Gastrocnemius medialis (tissue), 4 donors: ENCODE measurements around the gene TSEN2.

Experiments used
- CTCF ChIP-seq, 5 experiments: fragments of 450-650 bp in 3 of 5; fragments of 200-600 bp in 2 of 5; sonication (generic) in 2 of 5; IDR thresholded peaks in 4 of 5; conservative IDR thresholded peaks in 1 of 5; 1 replicate in 4 of 5; 2 replicates in 1 of 5; pipeline ENCODE4 v1.5.1; 2016 to 2019; ENCODE audit warnings: antibody characterized with exemption in 5 of 5, mild to moderate bottlenecking in 3 of 5, moderate library complexity in 3 of 5
- POLR2A ChIP-seq, 2 donors: fragments of 450-650 bp; IDR thresholded peaks; one replicate each; pipeline ENCODE4 v1.6.1; 2017; ENCODE audit warnings: antibody characterized with exemption in 2 of 2, mild to moderate bottlenecking in 2 of 2, moderate library complexity in 2 of 2

- TF ChIP-seq CTCF (IDR thresholded peaks at IDR 0.05 in 4 of 5, conservative IDR thresholded peaks at IDR 0.05 in 1 of 5): peak in 3 of 5 experiments; percentile 20 to 27 (median 26)
- TF ChIP-seq POLR2A (IDR thresholded peaks at IDR 0.05): peak; percentile 55 to 77
Observed at GRCh38 chr3:12484198-12484982, at the start of gene TSEN2.
